Cardiac muscle cell (in vitro differentiated cells and primary cell): Measurements from ENCODE around the gene IQCH. TPM values are rescaled to one million over a fixed set of nuclear protein-coding genes. Genes with fewer than 3 reads are reported as not detected.

Experiments
- DNase-seq, 2 donors: peaks; one replicate each; pipeline versions ENCODE4 v3.0.0 to v3.0.0-alpha.2; 2010 to 2017; ENCODE audit warnings: low read depth in 1 of 2, low spot score in 1 of 2
- H3K27ac ChIP-seq: fragments of 200-600 bp; sonication (generic); 2 replicates; pipeline ENCODE4 v1.5.1; 2016
- H3K27me3 ChIP-seq: fragments of 200-600 bp; sonication (generic); 2 replicates; pipeline ENCODE4 v1.6.0; 2016; ENCODE audit warnings: control low read depth
- H3K36me3 ChIP-seq: fragments of 200-600 bp; sonication (generic); 2 replicates; pipeline ENCODE4 v1.5.1; 2016; ENCODE audit warnings: control low read depth
- H3K4me1 ChIP-seq: fragments of 200-600 bp; sonication (generic); 2 replicates; pipeline ENCODE4 v1.8.1; 2017; ENCODE audit warnings: low read depth, mild to moderate bottlenecking, mixed run types
- H3K4me3 ChIP-seq: fragments of 200-600 bp; sonication (generic); 2 replicates; pipeline ENCODE4 v1.5.1; 2016; ENCODE audit warnings: mild to moderate bottlenecking
- H3K9me3 ChIP-seq: fragments of 200-600 bp; sonication (generic); 2 replicates; pipeline ENCODE4 v1.5.1; 2017; ENCODE audit warnings: low read depth, mild to moderate bottlenecking, control low read depth
- polyA plus RNA-seq: library from polyadenylated mRNA; unstranded; fragments of >200 nt; fragmentation: Nextera tagmentation; extraction: Ambion mirVana; gene quantifications from 2 replicates; pipeline ENCODE4 v1.2.1, GENCODE V29; 2016
- total RNA-seq: library from RNA; depleted of rRNA; stranded (reverse); fragments of >200 nt; gene quantifications from 2 replicates; pipeline ENCODE4 v1.2.3, GENCODE V29; 2016
- TF ChIP-seq, protein P1 (sequence below): IDR thresholded peaks from 2 replicates; pipeline ENCODE4 v1.5.1; 2012; ENCODE audit warnings: low read depth, mild to moderate bottlenecking, low read length

The IQCH gene
- total and polyA plus RNA-seq, 2 experiments from 2014 or later: 5.9 to 6.9 TPM

DNA sequence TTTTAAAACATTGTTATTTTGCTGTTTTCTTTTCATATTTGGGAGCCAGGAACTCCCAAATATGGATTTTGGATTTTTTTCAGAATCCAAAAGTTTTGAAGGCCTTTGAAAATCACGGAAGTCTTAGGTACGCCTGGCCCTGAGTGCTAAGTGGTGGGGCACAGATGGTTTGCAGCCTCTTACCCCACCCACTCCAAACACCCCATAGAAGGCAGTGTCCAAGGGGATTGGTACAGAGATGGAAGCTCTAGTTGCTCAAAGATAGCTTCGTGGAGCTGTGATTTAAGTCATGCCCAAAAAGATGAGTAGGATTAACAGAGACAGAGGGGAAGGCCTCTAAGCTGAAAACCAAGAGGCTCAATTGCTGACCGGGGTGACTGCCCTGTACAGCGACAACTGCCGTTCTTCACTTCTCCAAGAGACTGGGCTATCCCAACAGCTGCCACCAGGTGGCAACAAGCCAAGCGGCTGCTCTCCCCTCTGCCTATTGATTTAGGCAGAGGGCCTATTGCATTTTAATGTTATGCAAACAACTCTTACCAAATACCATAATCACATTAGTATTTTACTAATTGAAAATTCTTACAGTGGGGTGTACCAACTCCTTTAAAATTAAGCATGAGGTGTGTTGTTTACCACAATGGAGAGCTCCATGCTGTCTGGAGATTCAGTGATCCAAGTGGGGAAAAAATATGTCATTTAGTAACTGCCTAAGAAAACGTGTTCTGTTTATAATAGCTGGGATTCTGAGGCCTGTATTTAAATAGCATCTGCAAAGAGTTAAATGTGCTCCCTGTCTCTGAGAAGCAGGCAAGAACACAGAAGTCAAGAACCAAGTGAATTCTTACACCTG is 202.3 kb downstream of the IQCH start:
- TF ChIP-seq, protein P1, sequence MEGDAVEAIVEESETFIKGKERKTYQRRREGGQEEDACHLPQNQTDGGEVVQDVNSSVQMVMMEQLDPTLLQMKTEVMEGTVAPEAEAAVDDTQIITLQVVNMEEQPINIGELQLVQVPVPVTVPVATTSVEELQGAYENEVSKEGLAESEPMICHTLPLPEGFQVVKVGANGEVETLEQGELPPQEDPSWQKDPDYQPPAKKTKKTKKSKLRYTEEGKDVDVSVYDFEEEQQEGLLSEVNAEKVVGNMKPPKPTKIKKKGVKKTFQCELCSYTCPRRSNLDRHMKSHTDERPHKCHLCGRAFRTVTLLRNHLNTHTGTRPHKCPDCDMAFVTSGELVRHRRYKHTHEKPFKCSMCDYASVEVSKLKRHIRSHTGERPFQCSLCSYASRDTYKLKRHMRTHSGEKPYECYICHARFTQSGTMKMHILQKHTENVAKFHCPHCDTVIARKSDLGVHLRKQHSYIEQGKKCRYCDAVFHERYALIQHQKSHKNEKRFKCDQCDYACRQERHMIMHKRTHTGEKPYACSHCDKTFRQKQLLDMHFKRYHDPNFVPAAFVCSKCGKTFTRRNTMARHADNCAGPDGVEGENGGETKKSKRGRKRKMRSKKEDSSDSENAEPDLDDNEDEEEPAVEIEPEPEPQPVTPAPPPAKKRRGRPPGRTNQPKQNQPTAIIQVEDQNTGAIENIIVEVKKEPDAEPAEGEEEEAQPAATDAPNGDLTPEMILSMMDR: peak; percentile 93
- Histone ChIP-seq H3K27ac (no peak overlapping the region), H3K36me3 (no peaks in the 10 kb centered on the region), H3K4me1 (no peaks in the 10 kb centered on the region), H3K9me3 (no peaks in the 10 kb centered on the region), H3K27me3 (peaks cover 32% of the 10 kb centered on the region), H3K4me3 (no peak overlapping the region)
- peak; percentile 70 to 88 for DNase-seq

DNA sequence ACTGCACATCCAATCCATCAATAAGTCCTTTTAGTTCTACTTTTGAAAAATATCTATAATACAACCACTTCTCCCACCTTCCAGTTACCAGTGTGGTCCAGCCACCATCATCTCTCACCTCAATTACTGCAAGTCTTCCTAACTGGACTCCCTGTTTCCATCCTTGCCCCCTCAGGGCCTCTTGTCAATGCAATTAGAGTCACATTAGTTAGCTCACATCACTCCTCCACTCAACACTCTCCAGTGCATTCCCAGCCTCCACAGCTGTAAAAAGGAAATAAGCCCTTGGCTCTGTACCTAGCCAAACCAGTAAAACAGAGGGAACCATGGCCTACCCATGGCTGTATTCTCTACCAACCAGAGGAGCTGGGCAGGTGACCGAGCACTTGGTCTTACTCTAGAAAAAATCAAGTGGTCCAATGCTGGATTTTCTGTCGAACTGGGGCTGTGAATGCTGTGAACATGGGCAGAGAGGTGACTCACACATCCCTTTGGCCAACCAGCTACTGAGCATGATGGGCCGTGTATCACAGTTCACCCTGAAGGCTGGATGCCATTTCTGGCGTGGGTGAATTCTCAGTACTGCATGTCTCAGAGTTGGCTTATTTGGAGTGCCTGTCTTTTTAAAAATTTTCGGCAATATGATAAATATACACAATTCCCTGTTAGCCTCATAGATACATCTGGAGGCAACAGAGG is 203.9 kb downstream of the IQCH start:
- Histone ChIP-seq H3K27ac (no peak overlapping the region), H3K4me3 (no peak overlapping the region), H3K4me1 (no peaks in the 10 kb centered on the region), H3K36me3 (no peaks in the 10 kb centered on the region), H3K9me3 (no peaks in the 10 kb centered on the region), H3K27me3 (peaks cover 32% of the 10 kb centered on the region)
- TF ChIP-seq, protein P1: no peak
- DNase-seq: peak in 1 of 2 donors; percentile 7

DNA sequence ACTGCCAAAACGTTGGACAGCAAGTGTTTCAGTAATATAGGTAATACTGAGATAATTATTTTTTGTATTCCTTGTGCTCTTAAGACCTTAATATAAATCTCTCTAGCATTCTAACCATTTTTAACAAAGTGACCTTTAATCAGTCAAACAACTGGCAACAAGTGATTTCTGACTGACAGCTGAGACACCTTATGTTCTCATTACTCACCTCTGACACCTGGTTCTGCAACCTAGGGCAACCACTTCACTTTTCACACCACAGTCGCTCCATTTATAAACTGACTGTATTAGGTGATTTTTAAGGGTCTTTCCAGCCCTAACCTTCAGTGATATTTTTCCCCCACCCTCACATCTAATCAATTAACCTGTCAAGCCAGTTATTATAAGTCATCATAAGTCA is 205.9 kb downstream of the IQCH start:
- Histone ChIP-seq H3K27me3 (peaks cover 34% of the 10 kb centered on the region), H3K9me3 (no peaks in the 10 kb centered on the region), H3K4me1 (no peaks in the 10 kb centered on the region), H3K4me3 (no peak overlapping the region), H3K36me3 (no peaks in the 10 kb centered on the region), H3K27ac (no peak overlapping the region)
- DNase-seq: no peak
- TF ChIP-seq, protein P1: no peak

DNA sequence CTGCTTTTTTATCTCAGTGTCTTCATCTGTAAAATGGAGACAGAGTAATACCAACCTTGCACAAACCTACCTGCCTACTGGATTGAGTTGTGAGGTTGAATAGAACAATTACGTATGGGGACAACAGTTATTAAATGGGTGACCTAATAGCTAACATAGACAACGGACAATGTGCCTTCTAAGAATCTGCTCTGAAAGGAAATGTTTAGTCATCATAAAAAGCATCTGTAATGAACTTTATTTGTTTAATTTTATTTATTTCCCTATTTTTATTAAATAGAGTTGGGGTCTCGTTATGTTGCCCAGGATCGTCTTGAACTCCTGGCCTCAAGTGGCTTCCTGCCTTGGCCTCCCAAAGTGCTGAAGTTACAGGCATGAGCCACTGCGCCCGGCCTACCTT is 207.1 kb downstream of the IQCH start:
- DNase-seq: no peak
- Histone ChIP-seq H3K4me3 (no peak overlapping the region), H3K9me3 (no peaks in the 10 kb centered on the region), H3K27ac (no peak overlapping the region), H3K27me3 (peaks cover 28% of the 10 kb centered on the region), H3K4me1 (no peaks in the 10 kb centered on the region), H3K36me3 (no peaks in the 10 kb centered on the region)
- TF ChIP-seq, protein P1: no peak

DNA sequence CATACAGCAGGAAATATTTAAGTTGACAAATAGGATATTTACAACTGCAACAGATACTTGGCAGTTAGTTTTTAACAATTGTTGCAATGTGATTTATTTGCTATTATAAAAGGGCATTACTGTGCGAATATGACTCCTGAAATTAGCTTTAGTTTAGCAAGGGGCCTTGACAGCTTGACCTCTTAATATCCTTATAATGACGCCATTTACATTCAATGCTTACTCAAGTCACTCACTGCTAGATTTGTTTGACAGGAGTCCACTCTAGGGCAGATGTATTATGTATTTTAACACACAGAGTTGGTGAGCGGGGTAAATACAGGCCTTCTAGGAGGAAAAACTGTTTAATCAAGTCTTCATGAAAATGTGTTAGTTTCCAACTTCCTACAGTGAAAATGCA is 208.3 kb downstream of the IQCH start:
- no peak overlapping the region for H3K27ac ChIP-seq
- H3K4me3 ChIP-seq: no peak overlapping the region
- TF ChIP-seq, protein P1: no peak
- no peaks in the 10 kb centered on the region for H3K36me3 ChIP-seq
- H3K9me3 ChIP-seq: no peaks in the 10 kb centered on the region
- H3K27me3 ChIP-seq: peaks cover 18% of the 10 kb centered on the region
- no peak for DNase-seq
- no peaks in the 10 kb centered on the region for H3K4me1 ChIP-seq
